CD4-positive, alpha-beta T cell (primary cell): ENCODE data around the gene SFMBT2. TPM values are rescaled to one million over a fixed set of nuclear protein-coding genes. Genes with fewer than 3 reads are reported as not detected.

Experiments
- ATAC-seq: fragments of 200-7000 bp; cut with Tn5 transposase; one replicate; pipeline ENCODE4 v1.10.0; 2022; ENCODE audit warnings: mild to moderate bottlenecking; ENCODE audit not compliant: poor library complexity
- CTCF ChIA-PET: fragments of 350-600 bp; sonication (Branson Sonifier 250); formaldehyde crosslinking; loops from one replicate; lab custom pipeline; 2021; ENCODE audit warnings: antibody characterized with exemption, inconsistent platforms; lab: Charles Lee
- POLR2A ChIA-PET: fragments of 350-600 bp; sonication (Branson Sonifier 250); formaldehyde crosslinking; loops from one replicate; lab custom pipeline; 2021; ENCODE audit warnings: antibody characterized with exemption, inconsistent platforms; lab: Charles Lee
- DNase-seq, 14 experiments: peaks; one replicate each; pipeline ENCODE4 v3.0.0-alpha.2; 2013 to 2020; ENCODE audit warnings: mixed read lengths in 2 of 14
- H3K27ac ChIP-seq, 2 donors: one replicate each; pipeline versions ENCODE4 v1.5.1 to v1.7.0; 2013; ENCODE audit warnings: low read length in 2 of 2, low read depth in 1 of 2, mild to moderate bottlenecking in 1 of 2
- H3K27me3 ChIP-seq, 2 experiments: 1 replicate in 1 of 2; 2 replicates in 1 of 2; pipeline versions ENCODE4 v1.6.1 to v1.7.0; 2013; ENCODE audit warnings: low read length in 2 of 2, control low read depth in 1 of 2, mild to moderate bottlenecking in 1 of 2, moderate library complexity in 1 of 2; ENCODE audit not compliant: insufficient read depth in 2 of 2, control insufficient read depth in 1 of 2
- H3K36me3 ChIP-seq: one replicate; pipeline ENCODE4 v1.6.1; 2013; ENCODE audit warnings: low read length, control low read depth; ENCODE audit not compliant: insufficient read depth
- H3K4me1 ChIP-seq: one replicate; pipeline ENCODE4 v1.6.1; 2013; ENCODE audit warnings: low read length, control low read depth; ENCODE audit not compliant: insufficient read depth
- H3K4me3 ChIP-seq: one replicate; pipeline ENCODE4 v1.5.1; 2013; ENCODE audit warnings: mild to moderate bottlenecking, low read length, moderate library complexity
- H3K9me3 ChIP-seq, 2 experiments: 1 replicate in 1 of 2; 2 replicates in 1 of 2; pipeline versions ENCODE4 v1.6.1 to v1.7.0; 2013; ENCODE audit warnings: low read length in 2 of 2, mild to moderate bottlenecking in 2 of 2, control low read depth in 1 of 2, moderate library complexity in 1 of 2; ENCODE audit not compliant: control insufficient read depth in 1 of 2, insufficient read depth in 1 of 2
- H3K27ac Mint-ChIP-seq: one replicate; pipeline ENCODE4 v1.8.0; 2020; ENCODE audit warnings: mixed read lengths
- H3K27me3 Mint-ChIP-seq: one replicate; pipeline ENCODE4 v1.8.0; 2021; ENCODE audit warnings: mixed read lengths
- H3K36me3 Mint-ChIP-seq: one replicate; pipeline ENCODE4 v1.8.0; 2021; ENCODE audit warnings: low read depth, mixed read lengths
- H3K4me1 Mint-ChIP-seq: one replicate; pipeline ENCODE4 v1.8.0; 2021; ENCODE audit warnings: low read depth, mixed read lengths
- H3K4me3 Mint-ChIP-seq: one replicate; pipeline ENCODE4 v1.8.0; 2020; ENCODE audit warnings: mild to moderate bottlenecking, mixed read lengths
- H3K9me3 Mint-ChIP-seq: one replicate; pipeline ENCODE4 v1.8.0; 2020; ENCODE audit warnings: mixed read lengths
- intact Hi-C, 2 experiments: fragments of 100-400 bp; cut with DNase I in 1 of 2; cut with micrococcal nuclease in 1 of 2; formaldehyde crosslinking; loops; one replicate each; pipeline versions ENCODE4 v1.15.1 to v1.9.0; 2023 to 2025; cut with DNase I, micrococcal nuclease
- total RNA-seq, 174 experiments: library from RNA in 2 of 174; stranded (reverse) in 2 of 174; gene quantifications; one replicate each; pipeline ENCODE4 v1.2.3 and lab custom pipeline; 2021 to 2026
- TF ChIP-seq, protein P1 (sequence below): fragments of 200-600 bp; IDR thresholded peaks from one replicate; pipeline ENCODE4 v1.8.0; 2022; ENCODE audit warnings: antibody characterized with exemption, mild to moderate bottlenecking

SFMBT2 gene
- total RNA-seq, 2 experiments from 2014 or later, result 41.0 to 42.0 TPM

DNA sequence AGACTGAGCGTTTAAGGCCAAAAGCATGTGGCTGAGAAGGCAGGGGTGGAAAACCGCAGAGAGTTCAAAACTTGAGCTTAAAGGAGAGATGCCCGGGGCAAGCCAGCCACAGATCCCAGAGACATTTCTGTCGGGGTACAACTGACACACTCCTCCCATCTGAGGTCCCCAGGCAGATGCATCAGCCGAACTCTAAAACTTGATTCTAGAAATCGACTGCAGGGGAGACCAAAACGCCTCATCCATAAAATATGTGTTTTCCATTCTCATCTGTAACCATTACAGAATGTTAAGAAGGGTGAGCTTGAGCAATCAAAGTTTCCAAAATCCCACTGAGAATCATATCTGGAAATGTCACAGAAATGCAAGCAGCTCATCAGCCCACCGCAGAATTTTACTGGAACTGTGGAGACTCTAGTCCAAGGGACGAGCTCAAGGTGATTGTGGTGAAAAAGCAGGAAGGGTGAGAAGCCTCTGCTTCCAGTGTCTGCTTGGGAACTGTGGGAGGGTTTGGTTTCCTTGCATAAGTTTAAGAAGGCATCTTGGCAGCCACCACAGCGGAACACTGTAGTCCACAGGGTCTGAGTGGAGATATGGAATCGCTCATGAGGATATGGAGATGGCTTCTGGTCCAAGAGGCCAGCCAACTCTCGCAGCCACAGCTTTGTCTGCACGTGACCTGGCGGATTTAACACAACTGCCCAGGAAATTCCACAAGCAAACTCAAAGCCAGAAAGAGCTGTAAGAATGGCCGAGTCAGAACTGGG lies 249.2 kb downstream of the SFMBT2 start:
- H3K4me3 ChIP-seq, result no peak overlapping the region
- Mint-ChIP-seq H3K27me3 (no peaks in the 10 kb centered on the region), H3K4me1 (peaks cover 40% of the 10 kb centered on the region), H3K9me3 (no peaks in the 10 kb centered on the region), H3K36me3 (peaks cover 71% of the 10 kb centered on the region), H3K27ac (no peak overlapping the region), H3K4me3 (no peak overlapping the region)
- TF ChIP-seq, protein P1, sequence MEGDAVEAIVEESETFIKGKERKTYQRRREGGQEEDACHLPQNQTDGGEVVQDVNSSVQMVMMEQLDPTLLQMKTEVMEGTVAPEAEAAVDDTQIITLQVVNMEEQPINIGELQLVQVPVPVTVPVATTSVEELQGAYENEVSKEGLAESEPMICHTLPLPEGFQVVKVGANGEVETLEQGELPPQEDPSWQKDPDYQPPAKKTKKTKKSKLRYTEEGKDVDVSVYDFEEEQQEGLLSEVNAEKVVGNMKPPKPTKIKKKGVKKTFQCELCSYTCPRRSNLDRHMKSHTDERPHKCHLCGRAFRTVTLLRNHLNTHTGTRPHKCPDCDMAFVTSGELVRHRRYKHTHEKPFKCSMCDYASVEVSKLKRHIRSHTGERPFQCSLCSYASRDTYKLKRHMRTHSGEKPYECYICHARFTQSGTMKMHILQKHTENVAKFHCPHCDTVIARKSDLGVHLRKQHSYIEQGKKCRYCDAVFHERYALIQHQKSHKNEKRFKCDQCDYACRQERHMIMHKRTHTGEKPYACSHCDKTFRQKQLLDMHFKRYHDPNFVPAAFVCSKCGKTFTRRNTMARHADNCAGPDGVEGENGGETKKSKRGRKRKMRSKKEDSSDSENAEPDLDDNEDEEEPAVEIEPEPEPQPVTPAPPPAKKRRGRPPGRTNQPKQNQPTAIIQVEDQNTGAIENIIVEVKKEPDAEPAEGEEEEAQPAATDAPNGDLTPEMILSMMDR, result no peak
- H3K9me3 ChIP-seq, result no peaks in the 10 kb centered on the region
- DNase-seq (no peak), ATAC-seq (no peak)
- peaks cover 30% of the 10 kb centered on the region for H3K36me3 ChIP-seq
- ChIA-PET CTCF (no interaction called here), POLR2A (no interaction called here)
- H3K27ac ChIP-seq, result no peak overlapping the region
- intact Hi-C loops, result no loop called here
- H3K27me3 ChIP-seq, result no peaks in the 10 kb centered on the region
- peaks cover 6% of the 10 kb centered on the region for H3K4me1 ChIP-seq

DNA sequence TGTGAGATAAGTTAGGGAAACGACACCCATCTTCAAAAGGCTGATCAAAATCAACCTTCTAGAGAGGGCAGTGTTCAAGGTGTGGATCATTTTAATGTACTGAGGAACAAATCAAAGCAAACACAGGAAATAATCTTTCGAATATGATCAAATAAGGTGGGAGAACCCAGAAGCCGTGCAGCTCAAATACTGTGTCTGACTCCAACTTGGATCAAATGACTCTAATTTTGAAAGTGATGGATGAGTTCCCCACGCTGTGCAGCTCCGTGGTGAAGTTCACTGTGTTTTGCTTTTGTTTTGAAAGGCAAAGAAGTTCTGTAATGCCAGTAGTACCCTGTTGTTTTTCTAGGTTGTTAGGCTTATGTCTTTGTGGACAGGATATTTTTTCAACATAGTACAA lies 250.9 kb downstream of the SFMBT2 start:
- peaks cover 6% of the 10 kb centered on the region for H3K4me1 ChIP-seq
- peak overlapping the region in 1 of 2 donors; percentile 35 for H3K27ac ChIP-seq
- H3K9me3 Mint-ChIP-seq, result no peaks in the 10 kb centered on the region
- H3K27me3 ChIP-seq, result no peaks in the 10 kb centered on the region
- POLR2A ChIA-PET, result interaction anchor here (0.9 to 1.0 kb wide), 2 partner anchors 27 to 33 kb away, joined by 4 to 5 read pairs; no protein-coding TSS in a partner anchor
- CTCF ChIA-PET, result no interaction called here
- H3K27me3 Mint-ChIP-seq, result no peaks in the 10 kb centered on the region
- H3K4me1 Mint-ChIP-seq, result peaks cover 44% of the 10 kb centered on the region
- H3K27ac Mint-ChIP-seq, result peak overlapping the region; percentile 57
- peaks cover 58% of the 10 kb centered on the region for H3K36me3 Mint-ChIP-seq
- DNase-seq (peak in 1 of 14 experiments; percentile 3), ATAC-seq (peak; percentile 46)
- H3K9me3 ChIP-seq, result no peaks in the 10 kb centered on the region
- no peak overlapping the region for H3K4me3 Mint-ChIP-seq
- TF ChIP-seq, protein P1, result no peak
- peaks cover 26% of the 10 kb centered on the region for H3K36me3 ChIP-seq
- intact Hi-C loops, result no loop called here
- no peak overlapping the region for H3K4me3 ChIP-seq

DNA sequence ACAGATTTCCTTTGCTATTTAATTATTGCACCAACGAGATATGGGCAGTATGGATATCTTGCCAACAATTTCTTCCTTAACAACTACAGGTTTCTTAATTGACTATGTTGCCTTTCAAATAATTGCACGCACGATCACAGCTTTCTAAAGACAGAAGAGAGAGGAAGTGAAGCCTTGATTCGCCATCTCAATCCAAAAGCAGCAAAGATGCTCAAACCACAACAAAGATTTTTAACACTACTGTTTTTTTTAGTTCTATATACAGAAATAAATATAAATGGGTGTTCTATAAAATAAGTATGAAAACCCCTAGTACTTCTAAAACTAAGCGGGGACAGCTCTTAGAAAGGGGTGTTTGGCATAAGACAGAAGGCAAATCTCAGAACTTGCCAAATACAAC lies 251.3 kb downstream of the SFMBT2 start:
- H3K9me3 Mint-ChIP-seq, result no peaks in the 10 kb centered on the region
- DNase-seq (peak in 3 of 14 experiments; percentile 33 to 46 (median 34)), ATAC-seq (peak; percentile 74)
- ChIA-PET CTCF (no interaction called here), POLR2A (interaction anchor here (0.9 to 1.0 kb wide), 2 partner anchors 28 to 33 kb away, joined by 4 to 5 read pairs; no protein-coding TSS in a partner anchor)
- TF ChIP-seq, protein P1, result no peak
- H3K4me3 Mint-ChIP-seq, result no peak overlapping the region
- Histone ChIP-seq H3K27ac (peak overlapping the region in 1 of 2 donors; percentile 35), H3K27me3 (no peaks in the 10 kb centered on the region), H3K36me3 (peaks cover 26% of the 10 kb centered on the region), H3K9me3 (no peaks in the 10 kb centered on the region), H3K4me3 (no peak overlapping the region), H3K4me1 (peaks cover 6% of the 10 kb centered on the region)
- H3K4me1 Mint-ChIP-seq, result peaks cover 44% of the 10 kb centered on the region
- H3K27ac Mint-ChIP-seq, result peak overlapping the region; percentile 57
- H3K36me3 Mint-ChIP-seq, result peaks cover 56% of the 10 kb centered on the region
- intact Hi-C loops, result no loop called here
- H3K27me3 Mint-ChIP-seq, result no peaks in the 10 kb centered on the region
